K562 (cell line): ENCODE results near the gene NIPBL. TPM values are rescaled to one million over a fixed set of nuclear protein-coding genes. Genes with fewer than 3 reads are reported as not detected.
A peak's percentile ranks its signal among the peaks of the same experiment; 100 is the strongest.

Source experiments
- ATAC-seq: fragments of 200-7000 bp; cut with Tn5 transposase; 3 replicates; pipeline ENCODE4 v1.9.1; 2020; ENCODE audit warnings: moderate library complexity
- BruUV-seq: library from RNA; stranded (reverse); fragments of 400-500 nt; replicated peaks from 2 replicates; lab custom pipeline; 2021; lab: Mats Ljungman, UMichigan
- CTCF ChIA-PET: fragments of 300-600 bp; formaldehyde crosslinking; extraction: SDS; loops from one replicate; lab custom pipeline; 2021; ENCODE audit warnings: low intra/inter-chr PET ratio; lab: Yijun Ruan, JAX
- POLR2A ChIA-PET: fragments of 300-600, 350-650 bp; sonication (Branson Sonifier 250); formaldehyde crosslinking; extraction: SDS; loops from one replicate; lab custom pipeline; 2021; ENCODE audit warnings: antibody characterized with exemption, inconsistent platforms; lab: Yijun Ruan, JAX
- DNase-seq, 4 experiments: peaks; one replicate each; pipeline versions ENCODE4 v3.0.0 to v3.0.0-alpha.2; 2011 to 2018; ENCODE audit warnings: low spot score in 3 of 4, mixed read lengths in 3 of 4; ENCODE audit errors: extremely low read depth in 1 of 4
- FAIRE-seq: peaks from 2 replicates; lab custom pipeline; 2011; peaks lifted over from hg19 to GRCh38; lab: Jason Lieb, UNC
- H2AFZ ChIP-seq: 2 replicates; pipeline ENCODE4 v1.6.0; 2011; ENCODE audit warnings: low read depth, low read length, control low read depth, inconsistent platforms
- H3K27ac ChIP-seq: fragments of 200-600 bp; 3 replicates; pipeline ENCODE4 v1.8.0; 2011; ENCODE audit warnings: low read depth, mild to moderate bottlenecking, control low read depth, inconsistent platforms, low read length, moderate library complexity, mixed read lengths; ENCODE audit errors: extremely low read depth
- H3K27me3 ChIP-seq, 2 experiments: fragments of 300-600 bp in 1 of 2; 2 replicates in 1 of 2; 3 replicates in 1 of 2; pipeline versions ENCODE4 v1.6.0 to v1.8.0; 2011; ENCODE audit warnings: inconsistent platforms in 2 of 2, low read length in 2 of 2, mild to moderate bottlenecking in 1 of 2, mixed read lengths in 1 of 2, moderate library complexity in 1 of 2; ENCODE audit not compliant: control insufficient read depth in 2 of 2, insufficient read depth in 2 of 2
- H3K36me3 ChIP-seq: fragments of 300-600 bp; 3 replicates; pipeline ENCODE4 v1.8.0; 2011; ENCODE audit warnings: mild to moderate bottlenecking, low read length, inconsistent platforms; ENCODE audit not compliant: control insufficient read depth, insufficient read depth
- H3K4me1 ChIP-seq, 2 experiments: fragments of 200-600 bp in 1 of 2; replicated peaks in 1 of 2; 2 replicates in 1 of 2; 3 replicates in 1 of 2; pipeline versions ENCODE4 v1.5.1 to v1.8.0; 2011; ENCODE audit warnings: inconsistent platforms in 2 of 2, low read length in 2 of 2, mild to moderate bottlenecking in 1 of 2, mixed read lengths in 1 of 2, moderate library complexity in 1 of 2; ENCODE audit not compliant: control insufficient read depth in 2 of 2, insufficient read depth in 2 of 2
- H3K4me2 ChIP-seq: 2 replicates; pipeline ENCODE4 v1.6.1; 2011; ENCODE audit warnings: low read length, control low read depth, inconsistent platforms, mixed read lengths; ENCODE audit not compliant: insufficient read depth
- H3K4me3 ChIP-seq: fragments of 200-600 bp; sonication (generic), shearing (Covaris generic); 2 replicates; pipeline ENCODE4 v1.5.1; 2016; ENCODE audit warnings: control low read depth, inconsistent platforms
- H3K79me2 ChIP-seq: fragments of 200-600 bp; 3 replicates; pipeline ENCODE4 v1.8.0; 2011; ENCODE audit warnings: low read length, inconsistent platforms; ENCODE audit not compliant: control insufficient read depth, insufficient read depth
- H3K9ac ChIP-seq, 2 experiments: 2 replicates each; pipeline versions ENCODE4 v1.6.0 to v1.6.1; 2011; ENCODE audit warnings: low read depth in 2 of 2, low read length in 2 of 2, control low read depth in 1 of 2, inconsistent platforms in 1 of 2, mild to moderate bottlenecking in 1 of 2, mixed read lengths in 1 of 2; ENCODE audit not compliant: insufficient read depth in 1 of 2
- H3K9me1 ChIP-seq: one replicate; pipeline ENCODE4 v1.6.0; 2011; ENCODE audit warnings: inconsistent platforms, mild to moderate bottlenecking, low read length, moderate library complexity; ENCODE audit not compliant: control insufficient read depth, insufficient read depth
- H3K9me3 ChIP-seq: replicated peaks from 2 replicates; pipeline ENCODE4 v1.5.1; 2011; ENCODE audit warnings: low read depth, low read length, inconsistent platforms; ENCODE audit not compliant: control insufficient read depth, insufficient read depth
- H4K20me1 ChIP-seq: replicated peaks from 2 replicates; pipeline ENCODE4 v1.6.1; 2011; ENCODE audit warnings: low read length, inconsistent platforms, mixed read lengths; ENCODE audit not compliant: control insufficient read depth, insufficient read depth
- ARID2 ChIP-seq: fragments of 450-650 bp; IDR thresholded peaks from 2 replicates; pipeline ENCODE4 v1.6.1; 2017; ENCODE audit warnings: antibody characterized with exemption, mild to moderate bottlenecking
- JUNB ChIP-seq: fragments of 450-650 bp; formaldehyde crosslinking; conservative IDR thresholded peaks from 2 replicates; pipeline ENCODE4 v1.4.0; 2020; ENCODE audit warnings: mild to moderate bottlenecking
- JUND ChIP-seq, 2 experiments: IDR thresholded peaks; 2 replicates in 1 of 2; 3 replicates in 1 of 2; pipeline ENCODE4 v1.6.1; 2011; ENCODE audit warnings: borderline replicate concordance in 2 of 2, low read depth in 2 of 2, low read length in 2 of 2, improper control_type of control experiment in 1 of 2, missing biosample characterization in 1 of 2, missing genetic modification characterization in 1 of 2, missing genetic modification reagents in 1 of 2
- KDM1A ChIP-seq, 2 experiments: fragments of 450-650 bp; IDR thresholded peaks; 2 replicates each; pipeline ENCODE4 v1.6.1; 2016; ENCODE audit warnings: mild to moderate bottlenecking in 2 of 2
- KLF16 ChIP-seq: IDR thresholded peaks from 2 replicates; pipeline ENCODE4 v1.6.1; 2016; ENCODE audit warnings: antibody characterized with exemption
- NFYB ChIP-seq: IDR thresholded peaks from 2 replicates; pipeline ENCODE4 v1.6.1; 2011; ENCODE audit warnings: mild to moderate bottlenecking, moderate library complexity; ENCODE audit not compliant: insufficient read length; ENCODE audit errors: extremely low read depth
- SMC3 ChIP-seq: conservative IDR thresholded peaks from 2 replicates; pipeline ENCODE4 v1.6.1; 2011; ENCODE audit warnings: low read depth, low read length, improper control_type of control experiment; ENCODE audit not compliant: insufficient read depth
- XRCC5 ChIP-seq: fragments of 200-400 bp; formaldehyde crosslinking; IDR thresholded peaks from 2 replicates; pipeline ENCODE4 v1.6.1; 2017; ENCODE audit warnings: low read depth, mild to moderate bottlenecking, low read length
- ZC3H11A ChIP-seq: IDR thresholded peaks from 2 replicates; pipeline ENCODE4 v1.6.1; 2012; ENCODE audit warnings: low read depth, low read length, improper control_type of control experiment
- ZC3H8 ChIP-seq: fragments of 450-650 bp; IDR thresholded peaks from 2 replicates; pipeline ENCODE4 v1.6.1; 2017
- ZEB2 ChIP-seq: fragments of 450-650 bp; IDR thresholded peaks from 2 replicates; pipeline ENCODE4 v1.6.1; 2016
- in situ Hi-C: fragments of 300-500 bp; cut with MboI; formaldehyde crosslinking; loops from 4 replicates; pipeline ENCODE4 v1.15.0; 2018; ENCODE audit warnings: inconsistent platforms, mixed read lengths
- intact Hi-C: fragments of 100-400 bp; cut with micrococcal nuclease; formaldehyde crosslinking; loops from 2 replicates; pipeline ENCODE4 v1.14.2; 2022
- polyA plus RNA-seq, 8 experiments: library from polyadenylated mRNA; depleted of rRNA in 4 of 8; stranded (reverse) in 5 of 8; unstranded in 3 of 8; fragments of >200 nt; fragmentation: Nextera tagmentation in 2 of 8; fragmentation: Illumina TruSeq in 1 of 8; extraction: Ambion mirVana in 2 of 8; extraction: Trizol in 1 of 8; gene quantifications; 2 replicates each; pipeline versions ENCODE4 v1.2.1 to v1.2.3, GENCODE V29; 2011 to 2014; ENCODE audit warnings: inconsistent platforms in 1 of 8, missing spikeins in 1 of 8
- total RNA-seq, 7 experiments: library from RNA; depleted of rRNA in 6 of 7; stranded (reverse); fragments of >200 nt in 6 of 7; fragmentation: Illumina TruSeq in 2 of 7; extraction: Trizol in 2 of 7; gene quantifications; 2 replicates each; pipeline versions ENCODE4 v1.2.1 to v1.2.3, GENCODE V29; 2011 to 2021; ENCODE audit warnings: low replicate concordance in 1 of 7
- TF ChIP-seq, protein P1 (sequence below): sonication (generic); formaldehyde crosslinking; IDR thresholded peaks from 2 replicates; pipeline ENCODE4 v1.8.0; 2022; ENCODE audit warnings: mild to moderate bottlenecking, low read depth, missing genetic modification reagents
- TF ChIP-seq, protein P2 (sequence below), 3 experiments: fragments of 200-800 bp in 1 of 3; sonication (Bioruptor generic) in 1 of 3; sonication (generic) in 1 of 3; formaldehyde crosslinking in 1 of 3; IDR thresholded peaks; 2 replicates each; pipeline versions ENCODE4 v1.6.1 to v1.8.0; 2016 to 2022; ENCODE audit warnings: mild to moderate bottlenecking in 2 of 3, missing compliant biosample characterization in 2 of 3, missing genetic modification characterization in 2 of 3, missing genetic modification reagents in 1 of 3
- TF ChIP-seq, protein P3 (sequence below), 2 experiments: fragments of 450-650 bp in 1 of 2; sonication (generic) in 1 of 2; formaldehyde crosslinking in 1 of 2; IDR thresholded peaks in 1 of 2; conservative IDR thresholded peaks in 1 of 2; 2 replicates each; pipeline versions ENCODE4 v1.6.1 to v1.8.1; 2016 to 2023; ENCODE audit warnings: mild to moderate bottlenecking in 2 of 2, moderate library complexity in 2 of 2, inconsistent platforms in 1 of 2, missing genetic modification reagents in 1 of 2

Gene NIPBL
- total and polyA plus RNA-seq, 9 of the 15 experiments (the other 6 are each of a cell fraction or from before 2014, with no cell fraction given), result 12.9 to 56.7 (median 38.9) TPM

DNA sequence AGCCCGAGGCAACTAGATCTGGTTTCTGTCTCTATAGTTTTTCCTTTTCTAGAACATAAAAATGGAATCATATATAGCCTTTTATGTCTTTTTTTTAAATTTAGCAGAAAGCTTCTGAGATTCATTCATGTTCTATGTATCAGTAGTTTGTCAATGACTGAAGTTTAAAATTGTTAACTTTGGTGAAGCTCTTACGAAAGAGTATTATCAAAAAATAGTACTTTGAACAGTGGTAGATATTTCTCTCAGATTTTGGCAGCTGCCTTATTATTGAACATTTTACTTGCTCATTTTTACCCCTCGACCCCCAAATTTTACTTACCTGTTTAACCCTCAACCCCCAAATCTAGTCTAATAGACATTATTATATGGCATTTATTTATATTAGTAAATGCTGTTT, 10.2 kb downstream of the NIPBL start (continued):
- TF ChIP-seq ZC3H11A (no peak), SMC3 (no peak), KDM1A (IDR thresholded peaks at IDR 0.05) (no peak), NFYB (no peak), XRCC5 (no peak), JUNB (CRISPR knock-in tag) (no peak)

DNA sequence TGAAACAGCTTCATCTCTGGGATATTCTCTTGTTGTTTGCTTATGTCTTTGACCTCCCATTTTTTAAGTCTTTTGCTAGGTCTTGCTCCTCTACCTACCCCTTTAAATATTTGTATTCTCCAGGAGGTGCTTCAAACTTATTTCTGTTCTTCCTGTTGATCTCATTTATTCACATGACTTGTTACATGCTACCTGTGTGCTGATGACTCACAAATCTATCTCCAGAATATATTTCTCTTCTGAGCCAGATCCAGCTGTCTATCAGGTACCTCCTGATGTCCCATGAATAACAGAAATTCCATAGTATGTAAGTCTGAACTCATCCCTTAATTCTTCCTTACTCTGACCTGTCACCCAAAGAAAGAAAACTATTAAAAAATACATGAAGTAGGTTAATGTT, 11.0 kb downstream of the NIPBL start:
- no TSS peak for BruUV-seq
- in situ Hi-C loops, result no loop called here
- no peaks in the 10 kb centered on the region for H3K27me3 ChIP-seq
- H2AFZ ChIP-seq, result no peak overlapping the region
- no peak overlapping the region for H3K27ac ChIP-seq
- H3K9me3 ChIP-seq, result no peaks in the 10 kb centered on the region
- no peak overlapping the region for H3K4me3 ChIP-seq
- no peaks in the 10 kb centered on the region for H3K9me1 ChIP-seq
- peaks cover 94% of the 10 kb centered on the region for H3K79me2 ChIP-seq
- intact Hi-C loops, result no loop called here
- ChIA-PET POLR2A (interaction anchor here (0.7 to 4.3 kb wide), 3 partner anchors 11 to 59 kb away, joined by 3 to 31 read pairs (median 3); partner anchors contain the start of gene NIPBL), CTCF (no interaction called here)
- peaks cover 5 to 8% of the 10 kb centered on the region in 2 experiments; a peak in 4 of 5 replicates for H3K4me1 ChIP-seq
- H3K4me2 ChIP-seq, result no peak overlapping the region
- peaks cover 10% of the 10 kb centered on the region; the same call in 2 of the 3 replicates for H3K36me3 ChIP-seq
- TF ChIP-seq ARID2 (no peak), ZEB2 (0 out of 2 replicates have a peak, but pooled peaks have one; percentile 30), ZC3H8 (no peak), JUND (IDR thresholded peaks at IDR 0.05; ENCODE audit: borderline replicate concordance, low read depth, low read length) (peak; percentile 19; the same call in 1 of the 2 replicates), JUND (tag; IDR thresholded peaks at IDR 0.05; ENCODE audit: borderline replicate concordance, low read depth, low read length) (no peak), KLF16 (no peak)
- TF ChIP-seq, protein P1, sequence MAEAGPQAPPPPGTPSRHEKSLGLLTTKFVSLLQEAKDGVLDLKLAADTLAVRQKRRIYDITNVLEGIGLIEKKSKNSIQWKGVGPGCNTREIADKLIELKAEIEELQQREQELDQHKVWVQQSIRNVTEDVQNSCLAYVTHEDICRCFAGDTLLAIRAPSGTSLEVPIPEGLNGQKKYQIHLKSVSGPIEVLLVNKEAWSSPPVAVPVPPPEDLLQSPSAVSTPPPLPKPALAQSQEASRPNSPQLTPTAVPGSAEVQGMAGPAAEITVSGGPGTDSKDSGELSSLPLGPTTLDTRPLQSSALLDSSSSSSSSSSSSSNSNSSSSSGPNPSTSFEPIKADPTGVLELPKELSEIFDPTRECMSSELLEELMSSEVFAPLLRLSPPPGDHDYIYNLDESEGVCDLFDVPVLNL (CRISPR knock-in tag), result no peak
- TF ChIP-seq, protein P2, sequence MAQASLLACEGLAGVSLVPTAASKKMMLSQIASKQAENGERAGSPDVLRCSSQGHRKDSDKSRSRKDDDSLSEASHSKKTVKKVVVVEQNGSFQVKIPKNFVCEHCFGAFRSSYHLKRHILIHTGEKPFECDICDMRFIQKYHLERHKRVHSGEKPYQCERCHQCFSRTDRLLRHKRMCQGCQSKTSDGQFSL (CRISPR knock-in tag; IDR thresholded peaks at IDR 0.05), result no peak
- TF ChIP-seq, protein P2 (tag; IDR thresholded peaks at IDR 0.05), result no peak
- TF ChIP-seq, protein P3, sequence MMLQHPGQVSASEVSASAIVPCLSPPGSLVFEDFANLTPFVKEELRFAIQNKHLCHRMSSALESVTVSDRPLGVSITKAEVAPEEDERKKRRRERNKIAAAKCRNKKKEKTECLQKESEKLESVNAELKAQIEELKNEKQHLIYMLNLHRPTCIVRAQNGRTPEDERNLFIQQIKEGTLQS (IDR thresholded peaks at IDR 0.05), result peak; percentile 56; the same call in 1 of the 2 replicates
- TF ChIP-seq, protein P3 (CRISPR knock-in tag; conservative IDR thresholded peaks at IDR 0.05), result no peak
- peak; percentile 20 for ATAC-seq
- FAIRE-seq, result no peak
- no peak for DNase-seq
- H4K20me1 ChIP-seq, result peaks cover 6% of the 10 kb centered on the region; the same call in 1 of the 2 replicates
- no peak overlapping the region for H3K9ac ChIP-seq
